Skeletal muscle satellite cell (primary cell): ENCODE data around the gene FRMD4A.

Source experiments
- H3K27me3 ChIP-seq: 2 replicates; pipeline ENCODE4 v1.7.0; 2013; ENCODE audit warnings: low read length; ENCODE audit not compliant: control insufficient read depth, insufficient read depth
- H3K36me3 ChIP-seq: 2 replicates; pipeline ENCODE4 v1.7.0; 2013; ENCODE audit warnings: mild to moderate bottlenecking, control low read depth, low read length; ENCODE audit not compliant: insufficient read depth
- H3K4me1 ChIP-seq: 2 replicates; pipeline ENCODE4 v1.7.0; 2013; ENCODE audit warnings: low read length; ENCODE audit not compliant: control insufficient read depth, insufficient read depth
- H3K4me2 ChIP-seq: 2 replicates; pipeline ENCODE4 v1.7.0; 2013; ENCODE audit warnings: mild to moderate bottlenecking, low read length
- H3K4me3 ChIP-seq: 2 replicates; pipeline ENCODE4 v1.7.0; 2013; ENCODE audit warnings: low read length
- H3K9ac ChIP-seq: 2 replicates; pipeline ENCODE4 v1.7.0; 2013; ENCODE audit warnings: mild to moderate bottlenecking, low read depth, low read length, moderate library complexity
- H3K9me3 ChIP-seq: replicated peaks from 2 replicates; pipeline ENCODE4 v1.7.0; 2013; ENCODE audit warnings: mild to moderate bottlenecking, control low read depth, low read length

FRMD4A gene

DNA sequence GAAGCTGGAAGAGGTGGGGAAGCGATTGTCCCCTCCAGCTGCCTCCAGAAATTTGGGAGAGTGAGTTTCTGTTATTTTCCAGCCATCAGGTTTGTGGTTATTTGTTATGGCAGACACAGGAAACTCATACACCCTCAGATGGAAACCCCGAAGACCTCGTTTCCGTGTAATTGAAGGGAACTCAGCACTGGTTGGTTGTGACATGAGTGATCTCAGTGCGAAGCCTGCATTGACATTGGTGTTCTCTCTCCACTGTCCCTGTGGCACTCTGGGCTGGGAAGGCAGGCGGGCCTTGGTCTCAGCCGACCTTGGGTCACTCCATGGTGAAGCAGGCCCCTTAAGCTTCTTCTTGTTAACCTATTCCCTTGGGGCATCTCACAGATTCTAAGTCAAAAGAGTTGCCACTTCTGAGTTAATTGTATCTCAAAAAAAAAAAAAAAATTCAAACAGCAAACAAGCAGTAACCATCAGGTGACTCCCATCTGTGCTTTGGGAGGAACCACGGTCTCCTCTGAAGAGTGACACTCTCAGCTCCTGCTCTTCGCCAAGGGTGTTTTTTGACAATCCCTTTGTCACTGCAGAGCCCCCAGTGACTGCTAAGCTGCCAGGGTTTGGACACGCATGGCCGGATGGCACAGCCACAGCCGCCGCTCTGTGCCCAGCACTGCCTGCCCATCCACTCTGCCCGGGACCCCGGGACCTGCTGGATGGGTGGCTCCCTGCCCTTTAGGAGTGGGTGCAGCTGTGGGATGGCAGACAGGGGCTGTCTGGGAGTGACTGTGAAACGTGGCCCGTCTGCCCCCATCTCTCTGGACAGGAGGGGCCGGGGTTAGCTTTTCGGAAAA, 510.4 kb downstream of the FRMD4A start:
- Histone ChIP-seq H3K4me3 (no peak overlapping the region), H3K4me1 (peaks cover 21% of the 10 kb centered on the region), H3K9ac (no peak overlapping the region), H3K27me3 (no peaks in the 10 kb centered on the region), H3K9me3 (no peaks in the 10 kb centered on the region), H3K36me3 (no peaks in the 10 kb centered on the region), H3K4me2 (no peak overlapping the region)

DNA sequence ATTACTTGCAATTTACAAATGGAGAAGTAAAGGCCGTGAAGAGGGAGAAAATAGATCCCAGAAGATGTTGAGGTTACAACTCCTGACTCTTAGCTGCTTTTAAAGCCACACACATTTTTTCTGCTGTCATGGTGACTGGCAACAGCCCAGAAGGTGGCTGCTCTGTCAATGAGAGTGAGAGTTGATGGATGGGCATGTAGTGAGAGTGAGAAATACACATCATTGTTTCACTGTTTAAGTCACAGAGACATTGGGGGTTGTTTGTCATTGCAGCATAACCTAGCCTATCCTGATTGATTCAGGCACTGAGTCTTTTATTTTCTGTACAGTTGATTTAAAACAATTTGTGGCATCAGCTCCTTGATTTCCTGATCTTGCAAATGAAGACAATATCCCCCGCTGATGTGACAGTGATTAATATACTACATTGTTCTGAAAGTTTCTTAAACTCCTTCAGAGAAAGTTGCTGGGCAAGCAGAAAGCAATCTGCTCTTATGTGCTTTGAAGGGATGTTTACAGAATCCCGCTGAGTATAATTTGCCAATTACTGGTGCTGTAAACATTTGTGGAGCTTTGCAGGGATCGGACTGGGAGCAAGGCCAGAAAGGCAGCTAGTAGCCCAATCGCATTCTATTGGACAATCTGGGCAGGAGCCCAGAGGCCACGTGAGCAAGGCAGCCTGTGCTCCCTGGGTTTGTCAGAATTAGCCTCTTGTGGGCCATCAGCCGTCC, 514.4 kb downstream of the FRMD4A start:
- Histone ChIP-seq H3K36me3 (no peaks in the 10 kb centered on the region), H3K4me1 (peaks cover 8% of the 10 kb centered on the region), H3K27me3 (no peaks in the 10 kb centered on the region), H3K4me3 (no peak overlapping the region), H3K9me3 (no peaks in the 10 kb centered on the region), H3K4me2 (no peak overlapping the region), H3K9ac (no peak overlapping the region)

DNA sequence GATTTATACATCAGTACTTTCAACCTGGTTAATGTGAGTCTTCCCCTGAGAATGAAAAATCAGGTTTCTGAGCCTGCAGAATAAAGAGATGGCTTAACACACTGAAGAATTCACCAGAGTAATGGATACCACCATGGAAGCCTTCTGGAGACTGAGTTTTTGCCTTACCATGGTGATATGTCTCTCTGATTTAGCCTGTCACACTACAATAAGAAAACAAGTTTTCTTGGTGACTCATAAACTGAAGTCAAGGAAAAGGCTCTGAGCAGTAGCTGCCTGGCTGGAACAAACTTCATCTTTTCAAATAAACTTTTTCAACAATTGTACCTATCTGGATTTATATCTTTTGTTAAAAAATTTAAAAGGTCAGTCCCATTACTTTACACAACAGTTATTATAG, 515.0 kb downstream of the FRMD4A start:
- Histone ChIP-seq H3K4me2 (no peak overlapping the region), H3K27me3 (no peaks in the 10 kb centered on the region), H3K4me3 (no peak overlapping the region), H3K9ac (no peak overlapping the region), H3K4me1 (peaks cover 8% of the 10 kb centered on the region), H3K9me3 (no peaks in the 10 kb centered on the region), H3K36me3 (no peaks in the 10 kb centered on the region)

DNA sequence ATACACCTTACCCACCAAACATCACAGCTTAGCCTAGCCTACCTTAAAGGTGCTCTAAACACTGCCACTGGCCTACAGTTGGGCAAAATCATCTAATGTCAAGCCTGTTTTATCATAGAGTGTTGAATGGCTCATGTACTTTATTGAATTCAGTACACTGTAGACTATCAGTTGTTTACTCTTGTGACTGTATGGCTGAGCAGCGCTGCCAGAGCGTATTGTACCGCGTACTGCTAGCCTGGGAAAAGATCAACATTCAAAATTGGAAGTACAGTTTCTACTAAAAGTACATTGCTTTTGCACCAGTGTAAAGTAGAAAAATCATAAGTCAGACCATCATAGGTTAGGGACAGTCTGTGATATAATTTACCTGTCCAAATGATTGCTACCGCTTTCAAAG, 517.2 kb downstream of the FRMD4A start:
- H3K27me3 ChIP-seq = no peaks in the 10 kb centered on the region
- H3K4me3 ChIP-seq = no peak overlapping the region
- H3K4me1 ChIP-seq = peaks cover 8% of the 10 kb centered on the region
- H3K9ac ChIP-seq = no peak overlapping the region
- peaks cover 4% of the 10 kb centered on the region for H3K36me3 ChIP-seq
- no peaks in the 10 kb centered on the region for H3K9me3 ChIP-seq
- no peak overlapping the region for H3K4me2 ChIP-seq

DNA sequence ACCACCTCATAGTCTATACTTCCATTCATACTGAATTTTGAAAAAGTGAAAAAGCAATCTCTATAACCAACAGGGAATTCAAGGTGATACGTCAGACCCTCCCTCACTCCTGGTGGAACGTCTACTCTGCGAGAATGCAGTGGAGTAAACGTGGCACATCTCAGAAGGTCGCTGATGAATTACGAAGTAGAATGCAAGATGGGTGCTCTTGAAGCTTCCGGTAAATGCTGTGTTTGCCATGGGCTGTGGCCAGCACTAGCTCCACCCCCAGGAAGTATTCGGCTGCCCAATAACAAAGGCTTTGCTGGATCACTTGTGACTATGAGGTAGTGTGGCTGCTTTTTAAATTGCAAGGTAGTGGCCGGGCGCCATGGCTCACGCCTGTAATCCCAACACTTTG, 517.9 kb downstream of the FRMD4A start:
- Histone ChIP-seq H3K9me3 (no peaks in the 10 kb centered on the region), H3K4me3 (no peak overlapping the region), H3K27me3 (no peaks in the 10 kb centered on the region), H3K4me1 (peaks cover 8% of the 10 kb centered on the region), H3K9ac (no peak overlapping the region), H3K4me2 (no peak overlapping the region), H3K36me3 (peaks cover 4% of the 10 kb centered on the region)

DNA sequence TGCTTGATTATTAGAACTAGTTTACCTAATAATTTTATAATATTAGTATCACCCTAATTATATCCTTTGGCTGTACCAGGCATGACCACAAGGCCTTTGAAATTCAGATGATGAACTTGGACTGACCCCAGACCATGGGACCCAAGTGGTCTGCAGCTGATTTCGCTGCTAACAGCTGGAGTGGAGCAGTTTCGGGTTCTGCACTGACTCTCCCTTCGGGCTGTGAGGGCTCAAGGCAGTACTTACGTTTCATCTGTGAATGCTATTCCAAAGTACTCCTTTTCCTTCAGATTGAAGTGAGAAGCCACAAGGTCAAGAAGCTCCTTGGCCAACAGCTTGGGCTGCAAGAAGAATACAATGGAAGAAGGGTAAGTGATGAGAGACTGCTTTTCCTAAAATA, 520.2 kb downstream of the FRMD4A start:
- no peak overlapping the region for H3K4me3 ChIP-seq
- H3K4me2 ChIP-seq = no peak overlapping the region
- peaks cover 4% of the 10 kb centered on the region for H3K36me3 ChIP-seq
- no peaks in the 10 kb centered on the region for H3K27me3 ChIP-seq
- H3K9me3 ChIP-seq = no peaks in the 10 kb centered on the region
- peaks cover 3% of the 10 kb centered on the region for H3K4me1 ChIP-seq
- no peak overlapping the region for H3K9ac ChIP-seq

DNA sequence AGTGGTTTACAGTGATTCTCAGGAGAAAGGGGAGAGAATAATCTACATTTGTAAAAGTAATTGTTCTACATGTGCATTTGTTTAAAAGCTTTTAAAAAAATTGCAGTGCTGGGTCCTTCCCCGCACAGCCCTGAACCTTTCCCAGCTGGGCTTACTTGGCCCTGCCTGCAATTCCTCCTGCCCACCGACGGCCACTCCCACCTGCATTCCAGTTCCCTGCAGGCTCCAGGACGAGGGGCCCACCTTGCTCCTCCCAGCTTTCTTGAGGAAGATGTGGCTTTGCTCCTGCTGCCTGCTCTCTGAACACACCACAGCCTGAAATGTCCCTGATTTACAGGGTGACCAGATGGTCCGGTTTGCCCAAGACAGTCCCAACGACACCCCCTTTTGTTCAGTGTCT, 521.3 kb downstream of the FRMD4A start:
- Histone ChIP-seq H3K4me1 (no peaks in the 10 kb centered on the region), H3K27me3 (no peaks in the 10 kb centered on the region), H3K36me3 (peaks cover 4% of the 10 kb centered on the region), H3K9me3 (no peaks in the 10 kb centered on the region), H3K4me3 (no peak overlapping the region), H3K4me2 (no peak overlapping the region), H3K9ac (no peak overlapping the region)

DNA sequence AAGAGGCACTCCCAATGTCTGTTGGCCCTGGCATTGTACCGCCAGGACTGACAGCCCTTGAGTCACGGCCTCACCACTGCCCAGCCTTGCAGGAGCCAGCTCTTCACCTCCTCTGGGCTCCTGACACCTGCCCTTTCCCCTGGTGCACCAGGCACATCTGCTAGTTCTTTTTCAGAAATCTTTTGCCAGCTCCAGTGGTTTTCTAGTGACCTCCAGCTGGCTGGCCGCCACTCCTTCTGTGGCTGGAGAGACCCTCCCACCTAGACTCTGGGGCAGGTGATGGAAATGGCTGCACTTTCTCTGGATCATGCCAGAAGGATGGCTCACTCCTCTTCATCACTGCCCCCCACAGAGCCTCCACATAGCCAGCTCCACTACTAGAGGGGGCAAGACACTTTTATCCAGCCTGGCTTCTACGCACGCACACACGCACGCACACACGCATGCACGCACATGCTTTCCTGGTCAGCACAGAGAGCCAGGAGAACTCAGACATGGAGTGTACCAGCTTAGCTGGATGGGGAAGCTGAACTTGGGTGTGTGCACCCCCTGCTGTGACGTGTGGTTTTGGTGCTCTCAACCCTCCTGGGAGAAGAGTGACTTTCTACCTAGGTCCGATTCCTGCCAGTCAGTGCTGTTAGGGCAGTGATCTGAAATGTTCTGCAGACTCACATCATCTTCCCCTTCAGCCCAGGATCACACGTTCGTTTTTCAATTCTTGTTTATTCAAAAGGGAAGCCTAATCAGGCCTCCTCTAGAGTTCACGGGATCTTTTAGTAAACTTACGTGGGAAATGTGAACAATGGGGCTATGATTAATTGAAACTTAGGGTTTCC, 522.0 kb downstream of the FRMD4A start:
- Histone ChIP-seq H3K4me1 (no peaks in the 10 kb centered on the region), H3K9me3 (no peaks in the 10 kb centered on the region), H3K4me2 (no peak overlapping the region), H3K36me3 (peaks cover 4% of the 10 kb centered on the region), H3K27me3 (no peaks in the 10 kb centered on the region), H3K4me3 (no peak overlapping the region), H3K9ac (no peak overlapping the region)

DNA sequence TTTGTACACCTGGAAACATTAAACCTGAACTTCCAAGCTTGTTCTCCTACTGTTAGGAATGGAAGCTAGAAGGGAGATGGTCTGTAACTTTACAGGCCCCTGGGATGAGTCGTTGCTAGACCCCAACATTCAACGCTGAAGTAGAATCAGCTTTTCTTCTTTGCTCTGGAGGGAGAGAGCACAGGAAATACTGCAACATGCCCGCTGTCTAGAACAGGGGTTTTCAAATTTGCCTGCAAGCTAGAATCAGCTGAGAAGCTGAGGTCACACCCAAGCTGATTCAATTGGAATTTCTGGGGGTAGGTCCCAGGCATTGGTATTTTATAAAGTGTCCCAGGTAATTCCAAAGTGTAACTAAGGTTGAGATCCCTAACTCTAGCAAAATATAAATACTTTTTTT, 524.3 kb downstream of the FRMD4A start:
- no peak overlapping the region for H3K4me2 ChIP-seq
- H3K4me3 ChIP-seq = no peak overlapping the region
- H3K9ac ChIP-seq = no peak overlapping the region
- H3K4me1 ChIP-seq = no peaks in the 10 kb centered on the region
- H3K36me3 ChIP-seq = peaks cover 4% of the 10 kb centered on the region
- H3K27me3 ChIP-seq = no peaks in the 10 kb centered on the region
- H3K9me3 ChIP-seq = no peaks in the 10 kb centered on the region

DNA sequence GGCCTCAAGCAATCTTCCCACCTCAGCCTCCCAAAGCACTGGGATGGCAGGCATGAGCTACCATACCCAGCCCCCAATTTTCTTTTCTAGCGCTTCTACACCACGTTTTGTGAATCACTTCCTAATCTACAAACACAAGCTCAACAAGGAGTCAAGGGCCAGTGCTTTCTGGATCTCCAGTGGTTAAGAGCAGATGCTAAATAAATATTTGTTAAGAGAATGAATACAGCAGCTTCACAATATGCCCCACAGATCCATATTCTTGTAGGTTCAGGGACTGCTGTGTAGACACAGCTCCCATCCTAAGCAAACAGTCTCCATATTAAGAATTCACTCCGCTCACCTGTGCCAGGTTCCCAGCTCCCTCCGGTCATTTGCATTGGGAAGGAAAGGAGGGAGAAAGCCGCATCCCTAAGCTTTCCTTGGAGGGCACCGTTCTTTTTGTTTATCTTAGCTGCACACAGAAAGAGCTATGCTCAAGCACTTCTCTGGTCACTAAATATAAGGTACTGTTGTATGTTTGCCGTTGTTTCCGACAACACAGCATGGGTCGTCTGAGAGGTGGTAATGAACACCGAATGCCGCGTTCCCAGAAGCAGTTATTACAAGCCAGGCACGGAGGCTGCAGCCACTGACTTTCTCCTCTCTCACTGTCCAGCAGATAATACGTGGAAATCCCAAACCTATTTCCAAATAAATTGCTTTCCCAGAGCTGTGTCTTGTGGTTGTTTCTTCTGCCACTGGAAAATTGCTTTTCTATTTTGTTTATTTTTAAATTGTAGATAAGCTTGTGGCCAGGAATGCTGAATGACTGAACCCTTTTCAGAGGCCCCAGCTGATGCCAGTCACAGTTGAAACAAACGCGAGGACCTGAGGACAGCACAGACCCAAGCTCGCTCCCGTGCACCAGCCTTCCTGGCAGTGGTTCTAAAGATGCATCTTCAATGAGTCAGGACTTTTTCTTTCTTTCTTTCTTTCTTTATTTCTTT, 526.9 kb downstream of the FRMD4A start:
- Histone ChIP-seq H3K4me1 (no peaks in the 10 kb centered on the region), H3K9me3 (no peaks in the 10 kb centered on the region), H3K4me2 (no peak overlapping the region), H3K9ac (no peak overlapping the region), H3K4me3 (no peak overlapping the region), H3K27me3 (no peaks in the 10 kb centered on the region), H3K36me3 (peaks cover 3% of the 10 kb centered on the region)
